NT2/D1 (cell line): ENCODE data around the gene METTL14.

Experiments used
- DNase-seq: peaks from one replicate; pipeline ENCODE4 v3.0.0-alpha.2; 2011; ENCODE audit warnings: low read depth, low spot score
- H3K27me3 ChIP-seq: 2 replicates; pipeline ENCODE4 v1.6.0; 2011; ENCODE audit warnings: mild to moderate bottlenecking; ENCODE audit not compliant: insufficient read length, insufficient read depth
- H3K36me3 ChIP-seq: 2 replicates; pipeline ENCODE4 v1.6.1; 2011; ENCODE audit warnings: mild to moderate bottlenecking, low read length, mixed read lengths; ENCODE audit not compliant: insufficient read depth, insufficient read length
- H3K4me1 ChIP-seq: 2 replicates; pipeline ENCODE4 v1.5.1; 2011; ENCODE audit not compliant: insufficient read depth, insufficient read length
- H3K4me3 ChIP-seq: 2 replicates; pipeline ENCODE4 v1.5.1; 2011; ENCODE audit warnings: low read depth; ENCODE audit not compliant: insufficient read length
- H3K9ac ChIP-seq: 2 replicates; pipeline ENCODE4 v1.6.0; 2011; ENCODE audit warnings: low read depth; ENCODE audit not compliant: insufficient read length
- H3K9me3 ChIP-seq: 2 replicates; pipeline ENCODE4 v1.5.1; 2011; ENCODE audit warnings: mild to moderate bottlenecking, low read length; ENCODE audit not compliant: insufficient read depth
- SUZ12 ChIP-seq: IDR thresholded peaks from 2 replicates; pipeline ENCODE4 v1.6.1; 2011; ENCODE audit not compliant: insufficient read length, insufficient read depth; ENCODE audit errors: extremely low read depth
- YY1 ChIP-seq: IDR thresholded peaks from 2 replicates; pipeline ENCODE4 v1.6.1; 2011; ENCODE audit not compliant: insufficient read length, insufficient read depth
- ZNF274 ChIP-seq: IDR thresholded peaks from 2 replicates; pipeline ENCODE4 v1.6.1; 2011; ENCODE audit warnings: mild to moderate bottlenecking, low read depth, low read length

Gene METTL14

GRCh38 chr4:118754890-118755289, 69.7 kb downstream of the METTL14 start:
- Histone ChIP-seq H3K27me3 (no peaks in the 10 kb centered on the region), H3K4me3 (no peak overlapping the region), H3K9ac (no peak overlapping the region), H3K9me3 (no peaks in the 10 kb centered on the region), H3K4me1 (no peaks in the 10 kb centered on the region), H3K36me3 (peaks cover 45% of the 10 kb centered on the region)
- no peak for DNase-seq
- no peak for TF ChIP-seq SUZ12

- Histone ChIP-seq H3K27me3 (no peaks in the 10 kb centered on the region), H3K9ac (no peak overlapping the region), H3K36me3 (peaks cover 43% of the 10 kb centered on the region), H3K4me1 (no peaks in the 10 kb centered on the region), H3K9me3 (no peaks in the 10 kb centered on the region), H3K4me3 (no peak overlapping the region)
- DNase-seq, result no peak
- TF ChIP-seq SUZ12 (no peak), ZNF274 (no peak), YY1 (no peak)
Observed at GRCh38 chr4:118755438-118756226, 70.4 kb downstream of the METTL14 start.

- no peak for DNase-seq
- H3K4me1 ChIP-seq, result no peaks in the 10 kb centered on the region
- H3K27me3 ChIP-seq, result no peaks in the 10 kb centered on the region
- no peak overlapping the region for H3K9ac ChIP-seq
- H3K36me3 ChIP-seq, result peaks cover 42% of the 10 kb centered on the region
- no peaks in the 10 kb centered on the region for H3K9me3 ChIP-seq
- H3K4me3 ChIP-seq, result no peak overlapping the region
- TF ChIP-seq YY1, result no peak
- TF ChIP-seq SUZ12, result no peak
- no peak for TF ChIP-seq ZNF274
Observed at GRCh38 chr4:118756429-118756828, 71.2 kb downstream of the METTL14 start.

DNA sequence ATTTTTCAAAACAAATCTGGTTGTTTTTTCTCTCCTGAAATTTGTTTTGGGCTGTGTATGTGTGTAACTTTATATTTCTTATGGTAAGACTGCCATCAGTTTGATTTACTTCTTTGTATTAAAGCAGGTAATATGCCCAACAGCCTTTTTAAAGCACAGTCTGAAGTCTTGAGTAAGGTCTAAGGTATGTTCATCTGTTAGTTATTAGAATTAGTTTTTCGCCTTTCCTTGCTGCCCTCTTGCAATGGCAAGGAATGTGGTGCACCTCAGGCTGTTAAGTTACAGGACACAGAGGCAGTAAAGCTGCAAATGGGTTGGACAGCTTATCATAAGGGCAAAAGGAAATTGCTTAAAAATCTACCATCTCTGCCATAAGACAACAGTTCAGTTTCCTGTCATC, 71.8 kb downstream of the METTL14 start:
- no peak for TF ChIP-seq SUZ12
- Histone ChIP-seq H3K27me3 (no peaks in the 10 kb centered on the region), H3K4me1 (no peaks in the 10 kb centered on the region), H3K4me3 (no peak overlapping the region), H3K9ac (no peak overlapping the region), H3K9me3 (no peaks in the 10 kb centered on the region), H3K36me3 (peaks cover 38% of the 10 kb centered on the region)
- no peak for DNase-seq

GRCh38 chr4:118757761-118758251, 72.6 kb downstream of the METTL14 start:
- no peak overlapping the region for H3K4me3 ChIP-seq
- TF ChIP-seq ZNF274, result no peak
- no peak for TF ChIP-seq SUZ12
- no peak for TF ChIP-seq YY1
- no peak for DNase-seq
- no peaks in the 10 kb centered on the region for H3K4me1 ChIP-seq
- H3K27me3 ChIP-seq, result no peaks in the 10 kb centered on the region
- H3K9ac ChIP-seq, result no peak overlapping the region
- no peaks in the 10 kb centered on the region for H3K9me3 ChIP-seq
- H3K36me3 ChIP-seq, result peaks cover 37% of the 10 kb centered on the region

DNA sequence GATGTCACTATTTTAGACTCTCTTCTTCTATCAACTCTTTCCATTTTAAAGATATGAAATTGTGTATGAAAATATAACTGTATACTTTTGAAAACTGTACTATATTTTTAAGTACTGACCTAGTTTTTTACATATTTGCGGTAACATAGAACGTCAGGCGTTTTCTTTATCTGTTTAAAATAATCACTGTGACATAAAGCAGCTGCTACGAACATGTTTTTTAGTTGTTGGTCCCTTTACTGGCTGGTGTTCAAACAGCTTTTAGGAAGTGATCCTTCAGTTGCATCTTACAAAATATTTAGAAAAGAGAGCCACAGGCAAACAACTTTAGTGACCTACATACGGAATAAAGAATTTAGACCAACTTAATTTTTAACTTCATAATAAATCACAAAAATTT, 73.1 kb downstream of the METTL14 start:
- no peak overlapping the region for H3K4me3 ChIP-seq
- TF ChIP-seq SUZ12, result no peak
- TF ChIP-seq ZNF274, result no peak
- TF ChIP-seq YY1, result no peak
- H3K27me3 ChIP-seq, result no peaks in the 10 kb centered on the region
- H3K9me3 ChIP-seq, result no peaks in the 10 kb centered on the region
- no peak for DNase-seq
- no peaks in the 10 kb centered on the region for H3K4me1 ChIP-seq
- H3K36me3 ChIP-seq, result peaks cover 38% of the 10 kb centered on the region
- H3K9ac ChIP-seq, result no peak overlapping the region

DNA sequence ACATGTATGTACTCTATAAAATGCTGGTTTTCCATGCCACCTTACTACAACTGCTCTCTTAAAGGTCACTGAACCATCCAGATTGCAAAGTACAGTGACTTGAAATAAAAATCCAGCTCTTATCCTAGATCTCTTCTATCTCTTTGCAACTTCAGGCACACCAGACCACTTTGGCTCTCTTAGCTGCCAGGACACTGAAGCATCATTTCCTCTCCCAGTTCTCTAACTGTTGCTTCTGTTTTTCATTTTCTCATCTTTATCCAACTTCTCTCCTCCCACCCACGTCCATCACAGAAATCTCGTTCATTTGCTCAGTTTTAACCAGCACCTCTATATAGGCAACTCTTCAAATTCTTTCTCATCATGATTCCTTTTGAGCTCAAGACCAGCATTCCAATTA, 74.3 kb downstream of the METTL14 start:
- no peak overlapping the region for H3K4me3 ChIP-seq
- no peak overlapping the region for H3K9ac ChIP-seq
- no peaks in the 10 kb centered on the region for H3K27me3 ChIP-seq
- H3K4me1 ChIP-seq, result no peaks in the 10 kb centered on the region
- H3K9me3 ChIP-seq, result no peaks in the 10 kb centered on the region
- peaks cover 46% of the 10 kb centered on the region for H3K36me3 ChIP-seq
- no peak for TF ChIP-seq ZNF274
- no peak for TF ChIP-seq SUZ12
- TF ChIP-seq YY1, result no peak
- no peak for DNase-seq
